Fibroblast of skin of left biceps (primary cell): Measurements from ENCODE around the gene LIMCH1.
"Not testable (repeated sequence)": the region's sequence is repeated elsewhere in the genome, so short reads cannot be mapped to it uniquely, and the experiment has no call there.

Experiments used
- DNase-seq, 2 experiments: peaks; one replicate each; pipeline ENCODE4 v3.0.0-alpha.2; 2013; ENCODE audit warnings: low read depth in 2 of 2

LIMCH1 gene

GRCh38 chr4:41610474-41610873, 72.5 kb downstream of the LIMCH1 start:
- DNase-seq = no peak

DNA sequence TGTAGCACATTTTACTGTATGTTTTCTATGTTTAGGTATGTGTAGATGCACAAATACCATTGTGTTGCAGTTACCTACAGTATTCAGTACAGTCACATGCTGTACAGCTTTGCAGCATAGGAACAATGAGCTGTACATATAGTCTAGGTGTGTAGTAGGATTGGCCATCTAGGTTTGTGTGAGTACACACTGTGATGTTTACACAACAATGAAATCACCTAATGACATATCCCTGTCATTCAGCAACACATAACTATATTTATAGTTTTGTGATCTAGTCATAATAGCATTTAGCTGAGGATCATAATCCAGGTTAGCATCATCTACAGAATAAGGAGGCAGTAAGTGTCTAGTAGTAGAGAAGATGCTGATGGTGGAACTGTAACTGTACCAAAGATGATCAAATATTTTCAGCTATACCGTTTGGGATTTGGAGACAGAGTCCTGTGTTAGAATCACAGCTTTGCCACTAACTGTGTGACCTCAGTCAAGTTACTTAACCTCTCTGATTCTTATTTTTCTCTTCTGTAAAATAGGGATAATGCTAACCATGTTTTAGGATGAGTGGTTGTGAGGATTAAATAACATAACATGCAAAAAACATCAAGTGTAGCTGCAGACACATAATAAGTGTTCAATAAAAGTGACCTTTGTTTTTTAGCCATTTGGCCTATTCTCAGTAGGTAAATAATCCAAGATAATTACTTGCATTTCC, 73.3 kb downstream of the LIMCH1 start:
- no peak for DNase-seq

DNA sequence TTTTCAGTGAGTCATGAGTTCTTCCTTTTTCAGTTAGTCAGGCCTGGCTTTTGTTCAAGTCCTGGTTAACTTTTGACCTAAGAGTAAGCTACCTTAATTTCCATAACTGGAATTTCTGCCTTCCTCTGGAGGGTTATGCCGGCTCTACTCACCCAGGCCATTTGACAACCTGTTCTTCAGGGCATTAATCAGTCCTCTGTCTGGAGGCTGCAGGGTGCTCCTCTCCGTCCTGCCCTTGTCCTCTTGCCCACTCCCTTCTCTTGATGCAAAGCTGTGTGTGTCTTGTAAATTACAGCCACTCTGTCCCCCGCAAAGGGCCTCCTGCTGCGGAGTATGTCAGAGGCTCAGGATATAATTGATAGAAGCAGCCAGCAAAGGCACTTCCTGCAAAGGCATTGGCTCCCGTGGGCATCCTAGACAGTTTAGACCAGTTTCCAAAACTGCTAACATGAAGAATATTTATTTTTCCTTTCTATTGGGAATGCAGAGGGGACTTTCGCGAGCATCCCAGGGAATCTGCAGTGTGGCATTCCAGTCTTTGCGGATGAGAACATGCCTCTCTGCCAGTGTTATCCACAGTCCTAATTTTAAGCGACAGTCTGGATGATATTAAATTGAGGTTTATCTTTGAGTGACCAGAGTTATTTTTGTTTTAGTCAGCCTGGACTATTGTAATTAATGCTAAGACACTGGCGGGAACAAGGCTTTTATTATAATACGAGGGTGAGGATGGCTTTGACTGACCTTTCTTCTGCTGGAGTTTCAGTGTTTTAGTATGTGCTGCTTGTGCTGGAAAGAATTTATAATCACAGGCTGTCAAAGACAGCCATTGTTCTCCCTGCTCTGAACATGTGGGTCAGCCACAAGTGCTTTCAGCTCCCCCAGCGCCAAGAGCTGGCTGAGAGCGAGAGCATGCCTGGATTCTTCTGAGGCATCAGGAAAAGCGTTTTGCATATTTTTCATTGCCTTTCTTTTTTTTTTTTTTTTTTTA, 74.2 kb downstream of the LIMCH1 start:
- peak; percentile 18 to 27 for DNase-seq

GRCh38 chr4:41613386-41613785, 75.4 kb downstream of the LIMCH1 start:
- no peak for DNase-seq

GRCh38 chr4:41613821-41614220, 75.9 kb downstream of the LIMCH1 start:
- DNase-seq = no peak

DNA sequence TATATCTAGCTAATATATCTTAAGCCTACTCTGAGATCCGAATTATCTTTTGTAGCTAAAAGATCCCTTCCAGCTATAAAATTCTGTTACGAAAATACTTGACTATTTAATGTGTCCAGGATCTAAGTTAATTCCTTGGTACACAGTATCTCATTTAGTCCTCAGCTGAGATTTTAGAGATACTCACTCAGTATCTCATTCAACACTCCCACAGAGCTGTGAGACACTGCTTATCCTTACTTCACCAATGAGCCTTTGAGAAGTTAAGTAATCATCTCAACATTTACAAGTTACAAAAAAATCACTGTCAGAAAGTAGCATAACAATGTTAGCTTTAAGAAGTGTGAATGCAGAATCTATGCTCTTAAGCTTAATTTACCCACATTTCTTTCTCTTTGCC, 76.6 kb downstream of the LIMCH1 start:
- no peak for DNase-seq

- no peak for DNase-seq
Measured at GRCh38 chr4:41619161-41619560, 81.2 kb downstream of the LIMCH1 start.

- no peak for DNase-seq
Measured at GRCh38 chr4:41620594-41621256, 82.8 kb downstream of the LIMCH1 start.

- DNase-seq = no peak
Measured at GRCh38 chr4:41622787-41623186, 84.8 kb downstream of the LIMCH1 start.

DNA sequence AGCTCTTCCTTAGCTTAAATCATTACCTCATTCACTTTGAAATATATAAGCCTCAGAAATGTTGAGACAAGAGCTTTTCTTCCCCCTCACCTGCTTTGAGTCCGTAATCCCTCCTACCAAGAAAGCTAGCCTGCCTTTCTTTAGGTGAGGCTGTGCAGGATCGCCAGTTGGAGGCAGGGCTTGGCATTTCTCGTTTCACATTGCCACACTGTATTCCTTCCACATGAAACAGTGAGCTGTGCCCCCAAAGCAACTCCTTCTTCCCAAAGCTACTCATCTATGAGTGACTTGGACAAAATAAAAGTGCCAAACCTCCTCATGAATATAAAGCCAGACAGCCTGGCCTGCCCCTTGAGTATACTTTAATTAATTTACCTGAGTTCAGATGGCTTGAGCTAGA, 86.8 kb downstream of the LIMCH1 start:
- DNase-seq = no peak

GRCh38 chr4:41625531-41625930, 87.6 kb downstream of the LIMCH1 start:
- no peak for DNase-seq

DNA sequence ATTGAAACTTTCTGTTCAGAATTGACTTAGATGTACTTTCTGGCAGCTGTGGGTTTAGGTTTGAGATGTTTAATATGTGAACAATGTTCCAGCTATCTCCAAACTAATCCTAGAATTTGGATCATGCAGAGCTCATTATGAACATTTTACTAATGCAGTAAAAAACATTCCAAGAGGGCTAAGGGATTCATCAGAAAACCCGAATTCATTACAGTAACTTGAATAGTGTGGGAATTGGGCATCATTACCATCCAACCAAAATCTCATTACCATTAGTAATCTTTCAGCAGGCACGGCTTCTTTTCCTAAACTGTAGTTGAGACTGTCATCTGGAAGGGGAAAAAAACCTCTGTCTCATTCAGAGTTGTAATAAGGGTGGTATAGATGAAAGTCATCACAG, 91.0 kb downstream of the LIMCH1 start:
- DNase-seq = no peak

GRCh38 chr4:41631523-41631922, 93.6 kb downstream of the LIMCH1 start:
- DNase-seq = no peak

- DNase-seq = no peak
Measured at GRCh38 chr4:41632481-41633073, 94.6 kb downstream of the LIMCH1 start.

- DNase-seq = no peak
Measured at GRCh38 chr4:41633321-41633720, 95.4 kb downstream of the LIMCH1 start.

DNA sequence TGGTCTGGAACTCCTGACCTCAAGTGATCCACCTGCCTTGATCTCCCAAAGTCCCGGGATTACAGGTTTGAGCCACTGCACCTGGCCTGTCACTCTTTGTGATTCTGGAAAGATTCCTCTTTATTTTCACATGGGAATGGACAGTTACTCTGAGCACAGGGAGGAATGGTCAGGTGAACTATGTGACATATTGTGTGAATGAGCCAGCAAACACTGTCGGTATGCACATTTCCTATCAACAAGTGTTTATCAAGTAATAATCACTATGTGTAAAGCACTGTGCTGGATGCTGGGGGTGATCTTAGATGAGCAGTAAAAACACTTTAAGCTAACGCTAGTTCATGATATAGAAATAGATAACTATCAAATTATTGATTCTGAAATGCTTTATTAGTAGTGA, 97.5 kb downstream of the LIMCH1 start:
- DNase-seq = no peak

- no peak for DNase-seq
Measured at GRCh38 chr4:41638203-41638602, 100.2 kb downstream of the LIMCH1 start.

GRCh38 chr4:41638866-41639265, 100.9 kb downstream of the LIMCH1 start:
- no peak for DNase-seq

- DNase-seq = no peak
Measured at GRCh38 chr4:41639291-41639690, 101.3 kb downstream of the LIMCH1 start.

GRCh38 chr4:41640906-41641305, 102.9 kb downstream of the LIMCH1 start:
- DNase-seq = no peak

DNA sequence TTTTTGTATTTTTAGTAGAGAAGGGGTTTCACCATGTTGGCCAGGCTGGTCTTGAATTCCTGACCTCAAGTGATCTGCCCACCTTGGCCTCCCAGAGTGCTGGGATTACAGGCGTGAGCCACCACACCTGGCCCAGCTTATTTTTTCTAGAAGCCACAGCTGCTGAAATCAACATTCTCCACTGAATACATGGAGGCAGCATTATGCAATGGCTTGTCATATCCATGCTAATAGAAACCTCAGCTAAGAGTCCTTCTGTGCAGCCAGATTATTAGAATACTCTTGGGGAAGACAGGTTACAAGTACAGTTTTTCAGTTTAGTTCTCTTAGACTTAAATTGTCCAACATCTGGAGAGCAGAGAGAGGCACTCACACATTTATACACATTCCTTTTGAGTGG, 104.8 kb downstream of the LIMCH1 start:
- DNase-seq = not testable (repeated sequence)

DNA sequence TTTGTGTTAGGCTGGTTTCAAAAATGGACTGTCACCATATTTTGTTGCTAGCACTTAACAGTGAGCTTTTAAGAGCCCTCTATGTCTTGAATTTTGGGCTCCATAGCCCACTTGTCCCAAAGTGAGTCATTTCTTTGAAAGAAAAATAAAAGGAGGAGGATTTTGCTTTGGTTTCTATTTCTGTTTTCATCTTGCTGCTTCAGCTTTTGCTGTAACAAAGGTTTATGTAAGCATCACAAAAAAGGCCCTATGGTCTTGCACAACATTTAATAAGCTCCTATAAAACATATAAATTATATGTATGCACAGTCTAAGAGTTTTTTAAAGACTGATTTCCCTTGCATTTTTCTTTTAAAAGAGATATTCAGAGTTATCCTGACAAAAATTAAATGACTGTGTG, 105.4 kb downstream of the LIMCH1 start:
- no peak for DNase-seq
